ENCODE measurements around the gene MYL12A. TPM values are rescaled to one million over a fixed set of nuclear protein-coding genes. Genes with fewer than 3 reads are reported as not detected.

The MYL12A gene
- total RNA-seq, 1 experiment from 2014 or later, result 329 TPM

- H3K79me2 ChIP-seq (ENCODE audit: low read length), result no peaks in the 10 kb centered on the region
- no peak overlapping the region for H3K27ac ChIP-seq (ENCODE audit: low read length)
- no peaks in the 10 kb centered on the region for H3K27me3 ChIP-seq (ENCODE audit: low read length)
- CTCF ChIA-PET, result no interaction called here
- H3F3A ChIP-seq (ENCODE audit: low read length, unreplicated experiment), result no peaks in the 10 kb centered on the region
- H3K4me3 ChIP-seq (ENCODE audit: low read length), result no peak overlapping the region
- DNase-seq (no peak), ATAC-seq (no peak)
- H2AFZ ChIP-seq (ENCODE audit: low read length), result no peak overlapping the region
- no TSS peak for BruUV-seq (replicated peaks)
- TF ChIP-seq EZH2 (IDR thresholded peaks at IDR 0.05; ENCODE audit: low read length, unreplicated experiment) (no peak), CTCF (conservative IDR thresholded peaks at IDR 0.05; ENCODE audit: low read depth, low read length) (no peak), EZH2phosphoT487 (IDR thresholded peaks at IDR 0.05; ENCODE audit: borderline replicate concordance, low read length) (no peak)
- H3K9ac ChIP-seq (ENCODE audit: low read length), result no peak overlapping the region
- POLR2A ChIA-PET (ENCODE audit: unreplicated experiment), result no interaction called here
- H3K9me3 ChIP-seq (ENCODE audit: low read length), result no peaks in the 10 kb centered on the region
- H4K20me1 ChIP-seq (ENCODE audit: low read length), result no peaks in the 10 kb centered on the region
- H3K9me2 ChIP-seq (replicated peaks; ENCODE audit: low read length), result no peaks in the 10 kb centered on the region
- peaks cover 13% of the 10 kb centered on the region for H3K4me1 ChIP-seq (ENCODE audit: insufficient read depth, low read length)
- intact Hi-C loops (cut with micrococcal nuclease), result no loop called here
- H3K4me2 ChIP-seq (ENCODE audit: low read length), result no peak overlapping the region
- no peaks in the 10 kb centered on the region for H3K36me3 ChIP-seq (ENCODE audit: low read depth, low read length)
These were observed 11.8 kb upstream of the MYL12A start for GRCh38 chr18:3235846-3236245.

GRCh38 chr18:3236470-3236869 lies 11.1 kb upstream of the MYL12A start:
- intact Hi-C loops (cut with micrococcal nuclease), result no loop called here
- no peaks in the 10 kb centered on the region for H3K27me3 ChIP-seq (ENCODE audit: low read length)
- no peaks in the 10 kb centered on the region for H3F3A ChIP-seq (ENCODE audit: low read length, unreplicated experiment)
- no peak for TF ChIP-seq CTCF (conservative IDR thresholded peaks at IDR 0.05; ENCODE audit: low read depth, low read length)
- TF ChIP-seq EZH2 (IDR thresholded peaks at IDR 0.05; ENCODE audit: low read length, unreplicated experiment), result no peak
- no peak for TF ChIP-seq EZH2phosphoT487 (IDR thresholded peaks at IDR 0.05; ENCODE audit: borderline replicate concordance, low read length)
- H3K27ac ChIP-seq (ENCODE audit: low read length), result no peak overlapping the region
- H3K4me1 ChIP-seq (ENCODE audit: insufficient read depth, low read length), result peaks cover 13% of the 10 kb centered on the region
- ChIA-PET POLR2A (ENCODE audit: unreplicated experiment) (no interaction called here), CTCF (interaction anchor here (0.6 kb wide), 1 partner anchor 49 kb away, joined by 5 read pairs; no protein-coding TSS in a partner anchor)
- H3K79me2 ChIP-seq (ENCODE audit: low read length), result no peaks in the 10 kb centered on the region
- DNase-seq (peak; percentile 74), ATAC-seq (peak; percentile 46)
- H3K36me3 ChIP-seq (ENCODE audit: low read depth, low read length), result no peaks in the 10 kb centered on the region
- no peak overlapping the region for H2AFZ ChIP-seq (ENCODE audit: low read length)
- peak overlapping the region; percentile 11; the same call in 1 of the 2 replicates for H3K4me2 ChIP-seq (ENCODE audit: low read length)
- H3K9me3 ChIP-seq (ENCODE audit: low read length), result no peaks in the 10 kb centered on the region
- H3K9me2 ChIP-seq (replicated peaks; ENCODE audit: low read length), result no peaks in the 10 kb centered on the region
- no peak overlapping the region for H3K4me3 ChIP-seq (ENCODE audit: low read length)
- H4K20me1 ChIP-seq (ENCODE audit: low read length), result no peaks in the 10 kb centered on the region
- BruUV-seq (replicated peaks), result no TSS peak
- no peak overlapping the region for H3K9ac ChIP-seq (ENCODE audit: low read length)

- Histone ChIP-seq H4K20me1 (ENCODE audit: low read length) (no peaks in the 10 kb centered on the region), H3K79me2 (ENCODE audit: low read length) (no peaks in the 10 kb centered on the region), H3K4me2 (ENCODE audit: low read length) (no peak overlapping the region), H3K27me3 (ENCODE audit: low read length) (no peaks in the 10 kb centered on the region), H3K4me1 (ENCODE audit: insufficient read depth, low read length) (peaks cover 13% of the 10 kb centered on the region), H2AFZ (ENCODE audit: low read length) (no peak overlapping the region), H3K27ac (ENCODE audit: low read length) (no peak overlapping the region), H3K36me3 (ENCODE audit: low read depth, low read length) (no peaks in the 10 kb centered on the region), H3K9ac (ENCODE audit: low read length) (no peak overlapping the region), H3K4me3 (ENCODE audit: low read length) (no peak overlapping the region), H3F3A (ENCODE audit: low read length, unreplicated experiment) (no peaks in the 10 kb centered on the region), H3K9me2 (replicated peaks; ENCODE audit: low read length) (no peaks in the 10 kb centered on the region), H3K9me3 (ENCODE audit: low read length) (no peaks in the 10 kb centered on the region)
- peak; percentile 65 for ATAC-seq
- ChIA-PET POLR2A (ENCODE audit: unreplicated experiment) (no interaction called here), CTCF (interaction anchor here (0.5 to 1.8 kb wide), 5 partner anchors 49 to 306 kb away, joined by 3 to 8 read pairs (median 3); no protein-coding TSS in a partner anchor)
- TF ChIP-seq EZH2phosphoT487 (IDR thresholded peaks at IDR 0.05; ENCODE audit: borderline replicate concordance, low read length), result no peak
- TF ChIP-seq EZH2 (IDR thresholded peaks at IDR 0.05; ENCODE audit: low read length, unreplicated experiment), result no peak
- TF ChIP-seq CTCF (conservative IDR thresholded peaks at IDR 0.05; ENCODE audit: low read depth, low read length), result peak; percentile 51; the same call in 1 of the 2 replicates
- no TSS peak for BruUV-seq (replicated peaks)
- DNase-seq, result peak; percentile 25
- intact Hi-C loops (cut with micrococcal nuclease), result loop anchor here (2.0 kb wide), 1 partner anchor 52 kb away; no protein-coding TSS in a partner anchor
These were observed 8.9 kb upstream of the MYL12A start for GRCh38 chr18:3238742-3239141.
